HL-60 (cell line): ENCODE measurements around the gene CWF19L1.

Experiments used
- CTCF ChIP-seq: IDR thresholded peaks from one replicate; pipeline ENCODE4 v1.5.1; 2011; ENCODE audit warnings: low read length, control low read depth, inconsistent platforms; ENCODE audit not compliant: insufficient read depth
- POLR2AphosphoS5 ChIP-seq: IDR thresholded peaks from 2 replicates; pipeline ENCODE4 v1.6.1; 2012; ENCODE audit warnings: low read depth

GRCh38 chr10:100182908-100183307 is 84.5 kb downstream of the CWF19L1 start:
- no peak for TF ChIP-seq CTCF
- no peak for TF ChIP-seq POLR2AphosphoS5
